Islet of Langerhans (tissue), 1 donor: Measurements from ENCODE around the gene ACOT8.
"Not testable (repeated sequence)": the region's sequence is repeated elsewhere in the genome, so short reads cannot be mapped to it uniquely, and the experiment has no call there.

ENCODE experiments used
- FAIRE-seq: peaks from one replicate; lab custom pipeline; 2011; peaks lifted over from hg19 to GRCh38; lab: Jason Lieb, UNC

ACOT8 gene

DNA sequence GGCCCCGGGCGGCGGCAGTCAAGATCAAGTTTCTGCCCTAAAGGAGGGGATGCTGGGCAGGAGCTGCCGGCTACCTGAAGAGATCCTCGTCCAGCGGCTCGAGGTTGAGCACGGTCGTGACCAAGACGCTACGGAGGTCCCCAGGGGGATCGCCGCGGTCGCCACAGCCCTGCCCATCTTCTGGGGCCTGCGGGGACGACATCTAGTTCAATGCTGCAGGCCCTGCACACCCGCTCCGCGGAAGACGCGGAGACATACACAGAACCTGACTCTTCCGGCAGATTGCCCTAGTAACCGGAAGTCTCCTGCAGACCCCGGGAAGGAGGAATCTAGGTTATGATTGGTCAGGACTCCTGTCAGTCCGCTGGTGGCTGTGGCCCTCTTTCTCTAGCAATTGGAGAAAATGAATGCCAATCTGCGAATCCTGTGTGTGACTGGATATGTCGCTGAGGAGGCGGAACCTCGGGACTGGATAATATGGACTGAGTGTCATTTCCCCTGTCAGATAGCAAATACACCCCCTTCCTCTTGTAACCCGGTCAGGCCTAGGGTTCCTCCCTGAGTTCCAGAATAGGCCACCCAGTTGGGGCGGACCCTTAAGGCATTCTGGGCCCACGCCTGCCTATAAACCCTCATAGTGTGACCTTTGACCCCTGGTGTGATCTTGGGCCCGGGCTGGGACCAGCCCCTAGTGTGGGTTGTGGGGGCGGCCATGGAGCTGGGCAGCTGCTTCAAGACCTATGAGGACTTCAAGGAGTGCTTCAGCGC lies at the start of gene ACOT8, which contains the start of gene ZSWIM3:
ACOT8 (minus strand) TSS at position 279 of the 768 bp plus-strand sequence; CDS start at position 202, 77 bp downstream.
ZSWIM3 (plus strand) TSS at position 501 of the 768 bp plus-strand sequence; CDS start at position 713, 212 bp downstream.
- FAIRE-seq, result peak; percentile 93

- FAIRE-seq, result no peak
Measured at GRCh38 chr20:45905505-45906079, 48.4 kb upstream of the ACOT8 start.

GRCh38 chr20:45904583-45905504 lies 47.7 kb upstream of the ACOT8 start:
- no peak for FAIRE-seq

- FAIRE-seq, result no peak
Measured at GRCh38 chr20:45902199-45902701, 45.1 kb upstream of the ACOT8 start.

- not testable (repeated sequence) for FAIRE-seq
Measured at GRCh38 chr20:45901332-45901731, 44.1 kb upstream of the ACOT8 start.

GRCh38 chr20:45899046-45899835 lies 42.0 kb upstream of the ACOT8 start:
- no peak for FAIRE-seq

- no peak for FAIRE-seq
Measured at GRCh38 chr20:45898285-45898684, 41.1 kb upstream of the ACOT8 start.

- no peak for FAIRE-seq
Measured at GRCh38 chr20:45897692-45898091, 40.5 kb upstream of the ACOT8 start.

DNA sequence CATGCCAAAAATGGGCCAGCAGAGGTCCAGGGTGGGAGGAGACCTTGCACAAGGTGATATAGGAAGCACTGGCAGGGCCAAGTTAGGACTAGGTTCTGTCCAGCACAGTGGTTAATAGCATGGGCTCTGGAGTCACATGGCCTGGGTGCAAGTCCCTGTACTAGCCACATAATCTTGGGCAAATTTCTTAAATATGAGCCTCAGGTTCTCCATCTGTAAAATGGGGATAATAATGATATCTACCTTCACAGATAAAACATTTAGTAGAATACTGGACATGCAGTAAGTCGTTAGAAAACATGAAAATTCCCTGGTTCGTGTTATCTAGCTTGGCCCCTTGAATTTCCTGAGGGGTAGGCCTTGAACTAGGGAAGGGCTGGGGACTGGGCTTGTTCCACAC lies 40.1 kb upstream of the ACOT8 start:
- FAIRE-seq, result no peak

DNA sequence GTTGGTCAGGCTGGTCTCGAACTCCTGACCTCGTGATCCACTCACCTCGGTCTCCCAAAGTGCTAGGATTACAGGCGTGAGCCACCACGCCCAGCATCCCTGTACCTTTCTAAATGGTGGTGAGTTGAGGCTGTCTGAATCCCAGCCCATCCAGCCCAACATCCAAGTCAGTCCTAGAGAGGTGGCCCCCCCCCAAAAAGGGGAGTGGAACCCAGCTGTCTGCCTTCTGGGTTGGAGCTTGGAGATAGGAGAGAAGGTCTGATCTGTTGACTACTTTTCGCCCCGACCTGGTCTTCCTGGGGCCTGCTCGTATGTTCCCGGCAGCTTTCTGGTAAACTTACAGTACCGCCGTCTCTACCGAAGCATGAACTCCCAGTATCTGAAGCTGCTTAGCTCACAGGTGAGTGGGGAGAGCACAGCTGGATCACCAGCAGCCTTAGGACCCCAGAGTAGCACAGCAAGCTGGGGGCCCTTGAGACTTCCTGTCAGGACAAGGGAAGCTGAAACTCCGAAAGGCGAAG lies 39.5 kb upstream of the ACOT8 start:
- no peak for FAIRE-seq

DNA sequence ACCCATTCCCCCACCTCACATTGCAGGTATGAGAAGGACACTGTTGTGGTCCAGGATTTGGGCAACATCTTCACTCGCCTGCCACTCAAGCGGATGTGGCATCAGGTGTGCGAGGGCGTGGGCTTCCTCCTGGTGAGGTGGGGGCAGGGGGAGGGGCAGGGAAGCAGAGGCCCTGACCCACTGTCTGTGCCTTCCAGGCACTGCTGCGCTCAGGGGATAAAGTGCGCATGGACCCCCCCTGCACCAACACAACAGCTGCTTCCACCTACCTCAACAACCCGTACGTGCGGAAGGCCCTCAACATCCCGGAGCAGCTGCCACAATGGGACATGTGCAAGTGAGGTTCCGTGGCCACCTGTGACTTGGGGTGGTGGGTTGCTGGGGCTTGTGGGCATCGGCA lies 37.6 kb upstream of the ACOT8 start:
- no peak for FAIRE-seq

DNA sequence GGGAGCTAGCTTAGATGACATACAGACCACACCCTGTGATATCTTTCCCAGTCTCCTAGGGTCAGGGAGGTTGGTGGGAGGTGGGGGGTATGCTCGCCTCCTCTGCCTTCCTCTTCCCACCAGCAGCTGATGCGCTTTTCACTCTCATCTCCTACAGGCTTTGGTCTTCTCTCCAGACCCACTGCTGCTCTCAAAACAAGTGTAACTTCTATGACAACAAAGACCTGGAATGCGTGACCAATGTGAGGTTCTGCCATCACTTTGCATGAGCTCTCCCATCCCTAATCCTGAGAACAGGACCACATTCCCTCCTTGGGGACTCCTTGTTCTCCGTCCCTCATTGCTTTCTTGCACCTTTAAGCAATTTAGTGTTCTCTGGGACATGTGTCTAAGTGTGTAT lies 36.6 kb upstream of the ACOT8 start:
- no peak for FAIRE-seq

DNA sequence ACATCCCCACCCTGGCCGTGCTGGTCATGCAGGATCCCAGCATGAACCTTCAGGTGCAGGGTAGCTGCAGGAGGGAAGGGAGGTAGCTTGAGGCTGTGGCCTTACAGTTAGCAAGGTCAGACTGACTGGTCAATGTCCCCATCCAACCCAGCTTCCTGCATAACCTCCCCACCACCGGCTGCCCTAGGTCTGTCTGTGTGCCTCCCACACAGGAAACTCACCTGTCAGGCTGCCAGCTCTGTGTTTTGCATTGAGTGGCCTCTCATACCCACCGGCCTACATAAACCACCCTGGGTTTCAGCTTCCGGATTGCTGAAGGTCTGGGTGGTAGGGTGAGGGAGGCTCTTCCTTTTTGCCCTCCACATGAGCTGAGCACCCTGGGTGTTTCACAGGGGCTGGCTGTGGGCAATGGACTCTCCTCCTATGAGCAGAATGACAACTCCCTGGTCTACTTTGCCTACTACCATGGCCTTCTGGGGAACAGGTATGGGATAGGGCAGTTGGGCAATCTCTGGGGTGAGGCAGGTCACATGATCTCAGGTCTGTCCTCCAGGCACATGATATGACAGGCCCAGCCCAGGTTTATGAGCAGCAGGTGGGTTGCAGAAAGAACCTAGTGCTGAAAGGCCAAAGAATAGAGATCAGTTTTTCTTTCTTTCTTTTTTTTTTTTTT lies 35.8 kb upstream of the ACOT8 start:
- no peak for FAIRE-seq

GRCh38 chr20:45892049-45892825 lies 35.0 kb upstream of the ACOT8 start:
- no peak for FAIRE-seq

GRCh38 chr20:45890985-45891983 lies 34.1 kb upstream of the ACOT8 start, which contains the start of the genes CTSA and NEURL2:
CTSA (plus strand) TSS chr20:45891335; CDS start chr20:45891569, 234 bp downstream.
NEURL2 (minus strand) TSS chr20:45891208; CDS start chr20:45890991, 217 bp downstream.
- FAIRE-seq, result no peak

DNA sequence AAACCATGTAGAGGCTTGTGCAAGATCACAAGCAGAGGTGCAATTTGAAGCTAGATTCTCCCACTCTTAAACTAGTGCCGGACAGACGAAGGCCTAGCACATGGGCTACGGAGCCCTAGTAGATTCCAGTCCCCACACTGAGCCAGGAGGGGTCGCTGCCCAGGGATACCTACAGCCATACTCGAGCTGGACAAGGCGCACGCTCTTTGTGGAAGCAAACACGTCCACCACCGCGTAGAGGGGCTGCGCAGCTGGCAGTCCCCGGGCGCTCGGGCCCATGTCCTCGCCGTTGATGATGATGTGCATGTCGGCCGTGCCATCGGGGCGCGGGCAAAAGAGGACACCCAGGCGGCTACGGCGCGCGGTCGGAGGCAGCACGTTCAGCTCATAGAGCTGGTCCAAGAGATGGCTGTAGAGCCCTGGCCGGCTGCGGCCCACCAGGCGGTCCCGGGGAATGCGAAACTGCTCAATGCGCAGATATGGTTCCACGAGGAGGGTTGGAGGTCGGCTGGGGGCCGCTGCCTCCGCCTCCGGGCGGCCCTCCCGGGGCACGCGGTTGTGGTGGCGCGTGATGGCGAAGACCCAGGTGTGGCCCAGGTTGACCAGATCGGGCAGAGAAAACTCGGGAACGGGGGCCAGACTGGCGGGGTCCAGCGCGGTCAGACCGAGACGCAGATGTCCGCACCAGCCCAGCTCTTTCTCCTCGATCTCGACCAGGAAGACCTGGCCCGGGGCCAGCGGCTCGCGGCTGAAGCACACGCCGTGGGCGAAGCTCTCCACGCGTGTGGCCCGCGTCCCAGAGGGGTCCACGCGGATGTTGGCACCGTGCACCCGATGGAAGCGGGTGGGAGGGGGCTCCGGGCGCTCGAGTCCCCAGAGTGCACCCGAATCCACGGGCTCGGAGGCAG lies 33.1 kb upstream of the ACOT8 start:
- FAIRE-seq, result no peak

GRCh38 chr20:45888681-45889080 lies 31.5 kb upstream of the ACOT8 start:
- no peak for FAIRE-seq

GRCh38 chr20:45887346-45887715 lies 30.1 kb upstream of the ACOT8 start, which contains the start of gene SPATA25:
SPATA25 (minus strand) TSS chr20:45887622; CDS start chr20:45887590, 32 bp downstream.
- no peak for FAIRE-seq
